ENCODE results near the gene LCE3D.
"Not testable (repeated sequence)": the region's sequence is repeated elsewhere in the genome, so short reads cannot be mapped to it uniquely, and the experiment has no call there.

LCE3D gene, protein sequence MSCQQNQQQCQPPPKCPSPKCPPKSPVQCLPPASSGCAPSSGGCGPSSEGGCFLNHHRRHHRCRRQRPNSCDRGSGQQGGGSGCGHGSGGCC

DNA sequence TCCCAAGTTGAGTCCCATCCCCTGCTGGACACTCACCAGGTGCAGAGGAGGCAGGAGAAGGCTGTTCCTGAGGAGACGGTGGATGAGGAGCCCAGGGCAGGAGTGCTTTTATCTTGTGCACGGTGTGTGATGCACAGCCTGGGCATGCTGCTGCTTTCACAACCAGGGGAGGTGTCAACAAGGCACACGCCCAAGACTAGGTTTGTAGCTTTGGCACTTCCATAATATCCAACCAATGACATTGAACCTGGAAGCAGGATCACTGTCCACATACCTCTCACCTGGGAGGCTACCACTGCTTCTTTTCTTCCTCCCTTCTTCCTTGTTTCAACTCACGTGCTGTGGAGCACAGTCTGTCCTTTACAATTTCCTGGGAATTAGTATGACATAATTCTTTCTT is at the start of gene LCE3D:
TSS of gene LCE3D (minus strand) at position 84 of the 400 bp plus-strand sequence. CDS start 580 bp downstream, outside the sequence.
- DNase-seq = no peak

DNA sequence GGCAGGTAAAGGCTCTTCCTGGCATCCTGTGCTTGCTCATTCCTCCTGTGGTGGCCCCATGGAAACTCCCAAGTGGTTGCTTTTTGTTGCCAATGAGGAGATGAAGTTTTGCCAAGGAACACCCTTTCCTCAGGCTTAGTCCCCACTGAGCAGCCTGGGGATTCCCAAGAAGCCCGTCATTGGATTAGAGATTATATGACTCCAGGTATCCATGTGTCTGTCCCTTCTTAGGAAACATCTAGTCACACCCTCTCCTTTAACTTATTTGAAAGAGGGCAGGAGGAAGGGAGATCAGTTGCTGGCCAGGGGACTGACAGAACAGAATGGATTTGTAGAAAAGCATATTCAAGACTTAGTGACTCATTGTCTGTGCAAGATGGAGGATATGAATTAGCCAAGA is 46.4 kb upstream of the LCE3D start:
- no peak for DNase-seq

DNA sequence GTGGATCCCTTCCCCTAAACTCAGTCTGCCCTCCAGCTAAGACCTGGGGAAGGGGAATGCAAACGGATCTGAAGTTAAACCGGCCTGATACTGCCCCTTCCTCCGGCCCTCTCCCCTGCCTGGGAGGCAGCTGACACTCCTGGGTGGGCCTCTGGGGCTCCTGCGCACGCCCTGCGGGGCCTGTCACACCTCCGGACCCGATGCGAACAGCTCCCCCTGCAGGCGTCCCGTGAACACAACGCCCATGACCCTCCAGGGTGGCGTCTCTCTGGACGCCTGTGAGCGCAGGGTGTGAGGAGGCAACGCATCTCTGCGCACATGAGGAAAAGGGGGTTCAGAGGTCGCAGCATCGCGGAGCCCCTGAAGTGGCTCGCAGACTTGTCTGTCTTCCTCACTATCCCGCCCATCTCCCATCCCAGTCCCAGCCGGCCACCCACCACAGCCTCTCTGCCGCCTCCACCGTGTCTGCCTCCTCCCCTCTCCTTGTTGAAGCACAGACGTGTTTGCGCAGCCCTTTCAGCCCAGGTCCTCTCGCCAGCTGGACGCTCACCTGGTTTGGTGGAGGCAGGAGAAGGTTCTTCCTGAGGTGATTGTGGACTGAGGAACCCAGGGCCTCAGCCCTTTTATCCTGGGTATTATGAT is 43.0 kb upstream of the LCE3D start:
- no peak for DNase-seq

DNA sequence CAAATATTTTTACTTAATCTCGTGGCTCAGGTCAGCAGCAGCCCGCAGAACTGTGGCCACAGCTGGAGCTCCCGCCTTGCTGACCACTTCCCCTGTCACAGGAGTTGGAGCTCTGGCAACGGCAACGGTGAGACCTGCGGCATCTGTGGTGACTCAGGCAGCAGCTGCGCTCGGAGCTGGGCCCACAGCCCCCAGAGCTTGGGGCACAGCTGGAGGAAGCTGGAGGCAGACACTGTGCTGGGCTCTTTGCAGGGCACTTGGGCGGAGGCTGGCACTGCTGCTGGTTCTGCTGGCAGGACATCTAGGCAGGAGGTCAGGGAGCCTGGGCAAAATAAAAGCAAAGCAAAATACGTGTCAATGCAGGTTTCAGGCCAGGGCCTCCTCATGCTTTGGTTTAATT is 42.5 kb upstream of the LCE3D start, which contains the start of gene LCE3A:
TSS of gene LCE3A (minus strand) at position 301 of the 400 bp plus-strand sequence. CDS start at position 301, 0 bp downstream.
- no peak for DNase-seq

DNA sequence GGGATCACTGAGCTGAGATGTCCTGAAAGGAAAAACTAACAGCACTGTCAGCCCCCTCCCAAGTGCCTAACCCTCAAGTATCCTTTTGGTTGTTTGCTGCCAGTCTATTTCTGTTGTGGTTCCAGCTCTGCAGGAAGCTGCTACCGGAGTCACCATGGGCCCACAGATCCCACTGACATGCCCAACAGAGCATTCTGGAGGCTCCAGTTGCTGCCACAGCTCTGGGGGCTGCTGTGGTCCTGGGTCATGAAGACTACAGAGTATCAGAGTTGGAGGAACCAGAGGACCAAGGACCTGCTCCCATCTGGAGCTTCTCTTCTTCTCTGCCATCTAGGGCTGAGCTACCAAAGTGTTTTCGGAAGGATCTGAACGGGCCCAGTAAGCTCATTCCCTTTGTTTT is 41.7 kb upstream of the LCE3D start:
- no peak for DNase-seq

DNA sequence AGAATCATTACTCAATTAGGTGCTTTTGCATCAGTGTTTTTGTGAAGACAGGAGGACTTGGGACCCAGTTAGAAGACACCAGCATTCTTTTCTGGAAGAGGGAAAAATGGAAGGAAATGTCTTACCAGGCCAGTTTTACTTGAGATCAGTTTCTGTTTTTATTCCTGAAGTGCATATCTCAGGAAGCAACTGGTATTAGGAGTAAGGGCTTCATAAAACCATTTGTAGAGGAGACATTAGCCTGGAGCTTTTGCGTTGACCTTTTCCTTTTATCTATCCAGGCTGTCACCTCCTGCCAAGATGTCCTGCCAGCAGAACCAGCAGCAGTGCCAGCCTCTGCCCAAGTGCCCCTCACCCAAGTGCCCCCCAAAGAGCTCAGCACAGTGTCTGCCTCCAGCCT is 33.2 kb upstream of the LCE3D start, which contains the start of gene LCE3B:
TSS of gene LCE3B (plus strand) at position 301 of the 400 bp plus-strand sequence. CDS start at position 301, 0 bp downstream.
- DNase-seq = no peak

DNA sequence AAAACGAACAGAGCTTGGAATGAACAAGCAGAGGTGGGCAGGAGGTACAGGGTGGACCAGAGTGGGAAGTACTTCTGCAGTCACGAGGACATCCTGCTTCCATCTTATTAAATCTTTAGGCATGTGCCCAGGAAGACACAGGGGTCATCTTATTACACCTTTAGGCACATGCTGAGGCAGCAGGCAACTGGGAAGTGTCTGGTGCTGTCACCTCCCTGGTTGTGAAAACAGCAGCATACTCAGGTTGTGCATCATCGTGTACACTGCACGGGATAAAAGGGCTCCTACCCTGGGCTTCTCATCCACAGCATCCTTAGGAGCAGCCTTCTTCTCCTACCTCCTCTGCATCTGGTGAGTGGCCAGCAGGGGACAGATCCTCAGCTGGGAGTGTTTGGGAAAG is 19.6 kb upstream of the LCE3D start, which contains the start of gene LCE3C:
TSS of gene LCE3C (plus strand) at position 301 of the 400 bp plus-strand sequence. CDS start 498 bp downstream, outside the sequence.
- DNase-seq = no peak

DNA sequence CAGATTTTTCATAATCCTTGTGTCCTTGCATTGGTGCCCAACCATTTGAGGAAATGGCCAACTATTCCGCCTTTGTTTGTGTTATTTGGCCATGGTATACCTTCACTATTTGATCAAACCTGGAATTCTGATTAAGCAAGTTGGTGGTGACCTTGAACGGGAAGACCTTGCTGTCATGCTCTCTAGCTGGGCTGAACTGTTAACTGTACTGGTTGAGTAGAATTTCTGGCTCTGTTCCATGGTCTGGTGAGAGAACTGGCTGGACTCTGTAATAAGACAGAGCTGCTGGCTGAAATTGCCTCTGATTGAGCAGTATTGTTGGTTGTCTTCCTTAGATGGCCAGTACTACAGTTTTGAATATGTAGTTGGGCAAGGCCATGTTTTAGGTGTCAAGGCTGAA is 16.7 kb upstream of the LCE3D start:
- no peak for DNase-seq

DNA sequence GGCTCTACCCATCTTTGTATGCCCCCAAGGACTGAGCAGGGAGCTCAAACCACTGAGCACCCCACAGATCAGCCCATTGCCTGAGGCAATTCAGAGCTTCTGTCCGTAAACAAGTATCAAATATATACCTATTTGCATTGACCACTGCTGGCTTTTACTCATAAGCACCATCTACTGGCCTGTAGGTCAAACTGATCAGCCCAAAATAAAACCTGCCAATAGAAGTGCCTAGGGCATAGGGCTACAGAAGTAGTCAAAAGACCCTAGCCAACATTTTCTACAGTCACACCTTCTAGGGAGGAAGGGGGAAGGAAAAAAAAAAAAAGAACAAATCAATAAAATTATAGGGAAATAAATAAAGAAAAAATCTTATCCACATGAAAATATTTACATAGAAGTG is 5.3 kb upstream of the LCE3D start:
- DNase-seq = no peak

DNA sequence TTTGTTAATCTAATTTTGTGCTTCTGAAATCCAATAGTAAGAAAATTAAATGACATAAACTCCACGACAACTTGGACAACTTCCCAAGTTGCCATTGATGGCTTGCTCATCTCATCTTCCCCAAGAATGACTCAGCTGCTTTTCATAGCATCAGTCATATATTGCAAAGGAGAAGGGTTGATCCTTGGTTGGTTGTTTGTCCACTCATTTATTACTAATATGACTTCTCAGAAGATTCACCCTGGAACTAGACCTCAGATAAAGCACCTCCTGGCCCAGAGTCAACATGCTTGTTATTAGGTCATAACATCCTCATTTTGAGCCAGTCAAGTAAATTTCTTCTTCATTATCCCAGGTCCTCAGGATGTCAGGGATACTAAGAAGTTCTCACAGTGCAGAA is 2.3 kb upstream of the LCE3D start:
- no peak for DNase-seq

DNA sequence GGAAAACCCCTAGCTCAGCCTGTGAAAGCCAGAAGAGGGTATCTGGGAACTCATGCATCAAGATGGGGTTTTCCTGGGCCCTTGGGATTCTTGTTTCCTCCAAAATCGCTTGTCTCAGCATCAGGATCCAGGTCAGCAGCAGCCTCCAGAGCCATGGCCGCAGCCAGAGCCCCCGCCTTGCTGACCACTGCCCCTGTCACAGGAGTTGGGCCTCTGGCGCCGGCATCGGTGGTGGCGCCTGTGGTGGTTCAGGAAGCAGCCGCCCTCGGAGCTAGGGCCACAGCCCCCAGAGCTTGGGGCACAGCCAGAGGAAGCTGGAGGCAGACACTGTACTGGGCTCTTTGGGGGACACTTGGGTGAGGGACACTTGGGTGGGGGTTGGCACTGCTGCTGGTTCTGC is 790 bp downstream of the LCE3D start:
- not testable (repeated sequence) for DNase-seq

DNA sequence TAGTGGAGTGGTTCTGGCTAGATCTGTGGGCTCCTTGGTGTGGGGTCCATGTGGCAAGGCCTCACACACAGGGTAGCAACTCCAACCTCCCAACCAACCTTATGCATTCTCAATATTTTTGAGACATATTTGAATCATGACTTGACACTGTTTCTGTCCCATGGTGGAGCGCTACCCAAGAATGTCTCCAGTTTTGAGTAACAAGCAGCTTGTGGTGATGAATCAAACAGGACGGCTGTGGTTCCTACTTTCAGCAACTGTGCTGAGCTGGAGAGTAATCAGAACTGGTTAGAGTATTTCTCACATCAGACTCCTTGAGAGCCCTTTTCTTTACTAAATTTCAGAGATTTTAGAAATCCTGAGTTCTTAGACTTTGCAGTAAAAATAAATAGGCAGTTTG is 3.1 kb downstream of the LCE3D start:
- DNase-seq = no peak

DNA sequence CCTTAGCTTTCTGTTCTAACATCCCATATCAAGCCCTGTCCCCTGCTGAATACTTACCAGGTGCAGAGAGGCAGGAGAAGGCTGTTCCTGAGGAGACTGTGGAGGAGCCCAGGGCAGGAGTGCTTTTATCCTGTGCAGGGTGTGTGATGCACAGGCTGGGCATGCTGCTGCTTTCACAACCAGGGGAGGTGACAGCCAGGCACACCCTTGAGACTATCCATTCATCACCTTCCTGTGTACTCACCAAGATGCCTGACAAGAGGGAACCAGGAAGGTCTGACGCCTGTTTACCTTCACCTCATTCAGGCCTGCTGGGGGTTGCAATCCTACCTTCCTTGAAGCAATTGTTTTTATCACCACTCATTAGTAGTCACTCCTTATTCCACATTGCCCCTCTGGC is 13.6 kb downstream of the LCE3D start, which contains the start of gene LCE3E:
TSS of gene LCE3E (minus strand) at position 100 of the 400 bp plus-strand sequence. CDS start 572 bp downstream, outside the sequence.
- no peak for DNase-seq

DNA sequence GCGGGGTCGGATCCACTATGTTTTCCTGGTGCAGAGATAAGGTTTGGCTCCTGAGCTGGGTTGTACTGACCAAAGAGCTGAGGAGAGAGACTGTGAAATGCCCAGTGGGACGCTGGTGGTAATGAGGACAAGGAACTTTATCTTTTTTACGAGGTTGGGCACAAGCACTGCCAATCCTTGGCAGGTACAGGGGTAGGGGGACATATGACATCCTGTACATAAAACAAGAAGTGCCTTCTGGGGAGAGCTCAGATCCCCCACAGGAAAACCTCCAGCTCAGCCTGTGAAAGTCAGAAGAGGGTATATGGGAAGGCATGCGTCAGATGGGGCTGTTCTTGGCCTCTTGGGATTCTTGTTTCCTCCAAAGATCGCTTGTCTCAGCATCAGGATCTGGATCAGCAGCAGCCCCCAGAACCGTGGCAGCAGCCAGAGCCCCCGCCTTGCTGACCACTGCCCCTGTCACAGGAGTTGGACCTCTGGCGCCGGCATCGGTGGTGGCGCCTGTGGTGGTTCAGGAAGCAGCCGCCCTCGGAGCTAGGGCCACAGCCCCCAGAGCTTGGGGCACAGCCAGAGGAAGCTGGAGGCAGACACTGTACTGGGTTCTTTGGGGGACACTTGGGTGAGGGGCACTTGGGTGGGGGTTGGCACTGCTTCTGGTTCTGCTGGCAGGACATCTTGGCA is 14.6 kb downstream of the LCE3D start:
- DNase-seq = no peak

DNA sequence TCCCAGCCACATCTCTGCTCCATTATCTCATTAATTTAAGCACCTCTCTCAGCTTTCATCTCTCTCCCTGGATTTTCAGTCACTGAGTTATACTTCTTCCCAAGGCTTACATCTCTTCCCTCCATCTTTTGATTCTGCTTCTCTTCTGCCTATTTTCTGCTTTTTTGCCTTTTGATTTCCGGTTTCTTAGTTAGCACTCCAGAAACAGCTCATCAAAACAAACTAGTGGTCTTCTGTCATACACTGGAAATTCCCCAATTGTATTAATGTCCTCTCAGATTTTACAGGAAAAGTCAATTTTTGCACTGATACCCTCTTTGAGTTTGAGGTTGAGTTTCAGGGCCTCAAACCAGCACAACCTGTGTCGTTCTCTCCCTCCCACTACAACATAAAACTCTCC is 15.2 kb downstream of the LCE3D start:
- DNase-seq = no peak

DNA sequence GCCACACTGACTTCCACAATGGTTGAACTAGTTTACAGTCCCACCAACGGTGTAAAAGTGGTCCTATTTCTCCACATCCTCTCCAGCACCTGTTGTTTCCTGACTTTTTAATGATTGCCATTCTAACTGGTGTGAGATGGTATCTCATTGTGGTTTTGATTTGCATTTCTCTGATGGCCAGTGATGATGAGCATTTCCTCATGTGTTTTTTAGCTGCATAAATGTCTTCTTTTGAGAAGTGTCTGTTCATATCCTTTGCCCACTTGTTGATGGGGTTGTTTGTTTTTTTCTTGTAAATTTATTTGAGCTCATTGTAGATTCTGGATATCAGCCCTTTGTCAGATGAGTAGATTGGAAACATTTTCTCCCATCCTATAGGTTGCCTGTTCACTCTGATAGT is 32.0 kb downstream of the LCE3D start:
- DNase-seq = not testable (repeated sequence)

DNA sequence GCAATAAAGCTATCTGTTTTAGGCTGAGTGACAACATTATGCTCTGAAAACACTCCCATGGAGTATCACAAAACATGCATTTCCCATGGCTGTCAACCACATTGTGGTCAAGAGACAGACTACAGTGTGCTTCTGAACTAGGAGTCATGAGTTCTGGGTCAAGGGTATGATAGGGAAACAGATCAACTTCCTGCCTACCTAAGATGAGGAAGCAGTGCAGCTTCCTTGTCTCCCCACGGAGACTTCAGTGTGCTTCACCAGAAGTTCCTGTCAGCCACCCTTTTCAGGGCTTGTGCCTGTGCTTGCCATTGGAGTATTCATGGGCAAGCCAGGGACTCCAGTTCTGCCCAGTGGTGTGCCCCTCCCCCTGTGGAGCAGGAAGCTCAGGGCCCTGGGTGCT is 33.6 kb downstream of the LCE3D start:
- DNase-seq = no peak

DNA sequence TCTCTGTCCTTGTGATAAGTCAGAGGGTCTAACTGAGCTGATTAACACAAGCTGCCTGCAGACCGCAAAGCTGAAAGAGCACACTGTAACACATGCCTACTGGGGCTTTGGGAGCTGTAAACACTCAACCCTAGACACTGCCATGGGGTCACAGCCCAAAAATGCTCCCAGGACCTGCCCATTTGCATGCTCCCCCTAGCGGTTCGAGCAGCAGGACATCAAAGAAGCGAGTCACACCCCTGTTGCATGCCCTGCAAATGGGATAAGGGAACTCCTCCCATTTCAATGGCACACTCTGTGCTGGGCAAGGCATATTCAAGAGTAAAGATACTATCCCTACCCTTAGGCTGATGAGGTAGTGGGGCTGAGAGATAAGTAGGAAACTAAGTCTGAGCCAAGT is 36.5 kb downstream of the LCE3D start:
- DNase-seq = no peak

DNA sequence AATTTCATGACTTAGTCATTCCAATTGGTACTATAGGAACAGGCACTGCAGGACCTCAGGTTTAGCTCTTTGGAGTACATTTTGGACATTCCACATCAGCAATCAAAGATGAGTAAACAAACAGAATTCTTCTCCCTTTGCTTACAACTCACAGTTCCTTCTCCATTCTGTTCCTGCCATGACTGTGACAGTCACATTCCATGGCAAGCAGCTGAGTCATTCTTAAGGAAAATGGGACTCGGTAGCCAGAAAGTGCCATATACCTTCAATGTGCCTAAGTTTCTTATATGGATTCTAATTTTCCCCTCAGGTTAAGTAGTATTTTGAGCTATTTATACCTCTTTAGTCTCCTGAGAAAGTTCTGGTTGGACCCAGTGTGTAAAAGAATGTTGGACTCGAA is 40.4 kb downstream of the LCE3D start:
- no peak for DNase-seq

DNA sequence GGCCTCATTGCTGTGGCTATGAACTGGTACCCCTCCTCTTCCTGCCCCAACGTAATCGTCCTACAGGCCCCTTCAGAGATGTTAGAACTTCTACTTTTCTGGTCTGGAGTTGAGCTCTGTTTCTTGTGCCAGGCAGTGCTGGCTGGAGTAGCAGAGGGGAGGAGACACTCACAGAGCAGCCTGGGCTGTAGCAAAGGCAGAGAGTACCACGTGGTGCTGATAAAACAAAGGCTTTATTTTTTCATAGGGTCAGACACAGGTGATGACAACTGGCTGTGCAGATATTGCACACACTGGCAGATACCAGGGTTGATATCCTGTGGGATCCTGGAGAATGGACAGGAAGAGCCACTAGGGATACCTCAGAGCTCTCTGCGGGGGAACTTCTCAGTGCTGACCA is 42.8 kb downstream of the LCE3D start:
- no peak for DNase-seq

DNA sequence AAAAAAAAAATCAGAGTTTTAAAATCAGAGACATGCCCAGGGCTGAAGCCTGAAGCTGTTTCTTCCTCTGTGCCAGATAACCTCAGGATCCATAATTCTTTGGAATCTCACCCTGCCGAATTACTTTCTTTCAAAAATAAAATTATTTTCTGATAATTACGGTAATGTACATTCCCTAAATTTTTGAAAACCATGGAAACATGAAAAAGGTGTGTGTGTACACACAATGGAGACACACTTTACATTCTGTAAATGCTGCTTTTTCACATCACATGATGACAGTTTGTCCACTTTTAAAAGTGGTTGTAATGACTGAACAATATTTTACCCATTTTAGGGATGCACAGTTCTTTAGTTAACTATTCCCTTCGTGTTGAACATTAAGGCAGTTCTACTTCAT is 44.5 kb downstream of the LCE3D start:
- DNase-seq = no peak

DNA sequence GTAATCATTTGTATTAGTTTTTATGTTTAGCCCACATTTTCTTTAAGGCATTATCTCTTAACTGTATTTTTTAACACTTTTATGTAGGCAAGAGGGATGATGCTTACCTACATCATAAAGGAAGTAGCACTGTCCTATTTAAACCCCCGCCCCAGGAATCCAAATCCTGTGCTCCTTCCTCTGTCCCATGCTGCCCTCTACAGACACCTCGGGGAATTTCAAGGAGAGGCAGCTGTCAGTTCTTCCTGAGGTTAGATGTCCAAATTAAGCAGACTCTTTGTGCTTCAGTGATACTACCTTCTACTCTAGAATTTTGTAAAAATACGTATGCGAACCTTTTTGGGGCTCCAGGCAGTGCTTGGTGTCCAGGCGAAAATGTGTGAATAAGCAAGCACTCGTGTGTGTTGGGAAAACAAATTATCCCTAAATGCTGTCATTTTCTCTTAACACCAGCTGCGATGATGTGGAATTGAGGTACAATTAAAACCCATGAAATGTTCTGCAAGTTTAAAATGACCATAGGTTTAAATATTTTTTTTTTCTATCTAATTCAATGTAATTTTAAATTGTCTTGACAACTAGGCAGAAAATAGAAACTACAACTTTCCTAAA is 46.9 kb downstream of the LCE3D start:
- DNase-seq = no peak

All from activated gamma-delta T cell treated with Interleukin-2 at 50 U/mL for 16 hours (primary cell).